ENCODE data around the gene NEDD1.

NEDD1 gene

DNA sequence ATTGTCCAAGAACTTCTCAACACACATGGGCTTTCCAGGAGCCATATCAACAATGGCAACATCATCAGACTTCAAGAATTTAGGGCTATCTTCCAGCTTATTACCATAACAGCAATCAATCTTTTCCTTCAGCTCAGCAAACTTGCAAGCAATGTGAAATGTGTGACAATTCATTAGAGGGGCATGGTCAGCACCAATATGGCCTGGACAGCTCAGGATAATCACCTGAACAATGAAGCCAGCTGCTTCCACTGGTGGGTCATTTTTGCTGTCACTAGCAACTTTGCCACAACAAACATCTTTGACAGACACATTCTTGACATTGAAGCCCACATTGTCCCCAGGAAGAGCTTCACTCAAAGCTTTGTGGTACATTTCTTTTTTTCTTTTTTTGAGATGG lies 5.9 kb upstream of the NEDD1 start:
- no peak for DNase-seq (ENCODE audit: low spot score)

DNA sequence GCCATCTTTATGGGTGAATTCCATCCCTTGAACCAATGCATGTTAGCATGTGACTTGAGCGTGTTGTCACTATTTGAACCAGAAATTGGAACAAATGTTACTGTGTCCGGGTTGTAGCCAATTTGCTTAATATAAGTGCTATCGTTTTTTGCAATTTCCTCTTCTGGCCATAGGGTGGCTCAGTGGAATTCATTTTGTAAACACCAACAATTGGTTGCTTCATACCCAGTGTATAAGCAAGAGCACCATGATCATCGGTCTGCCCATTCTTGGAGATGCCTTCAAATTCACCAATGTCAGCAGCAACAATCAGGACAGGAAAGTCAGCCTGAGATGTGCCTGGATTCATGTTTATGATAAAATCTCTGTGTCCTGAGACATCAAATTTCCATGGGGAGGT lies 5.0 kb upstream of the NEDD1 start:
- no peak for DNase-seq (ENCODE audit: low spot score)

DNA sequence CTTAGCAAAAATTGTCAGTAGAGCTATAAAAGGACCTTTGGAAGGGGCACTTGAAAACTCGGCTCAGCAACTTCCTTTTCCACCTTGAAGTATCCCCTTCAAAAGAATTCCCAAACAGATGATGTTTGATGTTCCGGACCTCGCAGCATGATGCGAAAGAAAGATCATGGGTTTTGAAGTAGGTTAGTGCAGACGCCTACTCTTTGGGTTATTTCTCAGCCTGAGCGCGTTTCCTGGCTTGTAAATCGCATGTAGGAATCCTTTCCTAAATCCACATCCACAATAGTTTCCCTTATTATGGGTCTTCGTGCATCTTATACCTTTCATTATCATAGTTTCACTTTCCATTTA lies 584 bp upstream of the NEDD1 start:
- no peak for DNase-seq (ENCODE audit: low spot score)

- no peak for DNase-seq (ENCODE audit: low spot score)
Observed at GRCh38 chr12:96907671-96908422, 790 bp downstream of the NEDD1 start.

- no peak for DNase-seq (ENCODE audit: low spot score)
Observed at GRCh38 chr12:96908423-96908675, 1.3 kb downstream of the NEDD1 start.

DNA sequence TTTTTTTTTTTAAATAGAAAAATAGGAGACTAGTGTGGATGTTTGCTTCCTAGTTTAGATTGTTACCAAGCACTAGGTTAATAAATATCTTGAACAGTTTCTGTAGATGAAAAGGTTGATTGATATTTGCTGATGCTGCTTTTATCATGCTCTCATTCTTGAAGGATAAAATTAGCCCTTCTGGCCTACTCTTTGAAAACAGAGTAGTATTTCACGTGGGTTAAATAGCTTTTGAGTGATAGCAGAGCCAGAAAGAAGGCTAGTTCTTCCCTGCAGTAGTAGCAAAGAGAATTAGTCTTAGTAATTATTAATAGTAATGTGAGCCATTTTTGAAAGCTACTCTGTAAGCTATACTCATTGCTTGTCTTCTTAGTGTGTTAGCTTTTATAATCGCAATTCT lies 5.2 kb downstream of the NEDD1 start:
- no peak for DNase-seq (ENCODE audit: low spot score)

DNA sequence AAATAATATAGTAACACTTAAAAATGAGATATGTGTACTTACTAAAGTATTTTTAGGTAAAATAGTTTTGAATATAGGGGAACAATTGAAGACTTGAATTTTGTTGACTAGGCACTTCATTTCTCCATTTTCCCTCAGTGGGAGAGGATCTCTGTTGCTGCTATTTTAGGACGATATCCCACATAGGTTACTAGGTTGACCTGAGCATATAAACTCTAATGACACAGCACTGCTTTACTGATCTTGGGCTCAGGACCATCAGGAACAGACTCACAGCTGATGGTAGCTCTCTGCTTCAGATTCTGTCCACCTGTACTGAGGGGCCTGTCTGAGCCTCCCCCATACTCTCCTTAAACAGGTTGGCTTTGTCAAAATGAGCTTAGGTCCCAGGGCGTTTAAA lies 5.9 kb downstream of the NEDD1 start:
- no peak for DNase-seq (ENCODE audit: low spot score)

DNA sequence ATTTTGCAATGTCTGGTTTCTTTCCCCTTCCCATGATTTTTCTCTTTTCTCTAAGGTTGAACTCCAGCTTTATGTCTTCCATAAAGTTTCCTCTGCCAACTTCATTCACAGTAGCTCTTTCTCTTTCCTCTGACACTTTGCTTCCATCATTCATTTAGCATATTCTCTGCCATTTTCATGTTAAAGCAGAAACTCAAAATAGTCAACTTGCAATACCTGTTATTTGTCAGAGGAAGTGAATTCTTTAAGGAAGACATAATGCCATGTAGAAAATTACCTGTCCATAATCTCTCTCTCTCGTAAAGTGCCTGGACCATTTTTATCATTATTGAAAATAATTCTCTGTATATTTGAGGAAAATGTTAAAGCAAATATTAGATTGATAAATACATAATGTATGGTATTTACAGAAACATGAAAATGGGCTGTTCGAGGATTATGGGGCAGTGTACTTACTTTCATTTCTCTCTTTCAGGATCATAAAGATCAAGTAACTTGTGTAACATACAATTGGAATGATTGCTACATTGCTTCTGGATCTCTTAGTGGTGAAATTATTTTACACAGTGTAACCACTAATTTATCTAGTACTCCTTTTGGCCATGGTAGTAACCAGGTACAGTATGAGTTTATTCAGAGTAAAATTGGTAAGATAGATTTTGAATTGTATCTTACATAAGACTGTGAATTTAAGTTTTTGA lies 12.6 kb downstream of the NEDD1 start:
- DNase-seq (ENCODE audit: low spot score): no peak

DNA sequence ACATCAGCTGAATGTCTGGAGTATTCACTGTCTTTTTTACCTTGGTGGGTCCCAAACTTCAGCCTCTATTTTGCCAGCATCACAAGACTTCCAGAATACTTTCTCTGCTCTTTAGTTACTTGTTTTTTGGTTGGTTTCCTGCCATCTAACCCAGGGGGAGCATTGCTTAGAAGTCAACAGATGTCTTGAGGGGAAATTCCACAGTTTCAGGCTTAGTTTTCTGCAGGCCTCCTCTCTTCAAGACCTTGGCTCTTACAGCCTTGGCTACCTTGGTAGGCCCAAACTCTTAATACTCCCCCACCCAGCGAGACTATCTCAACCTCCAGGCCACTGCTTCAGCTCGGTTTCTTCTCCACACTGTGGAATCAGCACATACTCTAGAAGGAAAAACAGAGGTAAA lies 41.7 kb downstream of the NEDD1 start:
- no peak for DNase-seq (ENCODE audit: low spot score)

DNA sequence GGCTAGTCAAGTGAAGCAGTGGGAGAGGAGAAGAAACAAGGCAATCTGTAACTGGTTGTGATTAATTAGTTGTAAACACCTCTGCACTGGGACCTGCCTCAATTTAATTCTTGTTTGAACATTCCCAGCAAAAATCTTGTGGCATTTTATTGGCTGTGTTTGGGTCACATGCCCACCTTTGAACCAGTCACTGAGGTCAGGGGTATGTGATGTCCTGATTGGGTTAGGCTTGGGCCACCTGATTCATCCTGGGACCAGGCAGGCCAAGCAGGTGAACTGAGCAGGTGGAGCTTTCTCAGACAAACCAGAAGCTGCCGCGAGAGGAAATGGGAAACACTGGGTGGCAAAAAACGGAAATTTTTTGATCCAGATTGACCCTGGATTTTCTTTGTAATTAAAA lies 72.5 kb downstream of the NEDD1 start:
- DNase-seq (ENCODE audit: low spot score): no peak

- peak; percentile 30 for DNase-seq (ENCODE audit: low spot score)
Observed at GRCh38 chr12:96980991-96981414, 73.9 kb downstream of the NEDD1 start.

DNA sequence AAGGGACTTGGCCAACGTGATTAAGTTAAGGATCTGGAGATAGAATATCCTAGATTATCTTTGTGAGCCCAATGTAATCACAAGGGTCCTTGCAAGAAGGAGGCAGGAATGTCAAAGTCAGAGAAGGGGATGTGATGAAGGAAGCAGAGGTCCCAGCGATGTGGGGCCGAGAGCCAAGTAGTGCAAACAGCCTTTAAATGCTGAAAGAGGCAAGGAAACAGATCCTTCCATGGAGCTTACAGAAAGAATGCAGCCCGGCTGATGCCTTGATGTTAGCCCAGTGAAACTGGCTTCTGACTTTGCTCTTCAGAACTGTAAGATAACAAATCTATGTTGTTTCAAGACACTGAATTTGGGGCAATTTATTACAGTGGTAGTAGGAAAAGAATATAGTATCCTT lies 74.9 kb downstream of the NEDD1 start:
- no peak for DNase-seq (ENCODE audit: low spot score)

- DNase-seq (ENCODE audit: low spot score): no peak
Observed at GRCh38 chr12:96982671-96983070, 75.6 kb downstream of the NEDD1 start.

DNA sequence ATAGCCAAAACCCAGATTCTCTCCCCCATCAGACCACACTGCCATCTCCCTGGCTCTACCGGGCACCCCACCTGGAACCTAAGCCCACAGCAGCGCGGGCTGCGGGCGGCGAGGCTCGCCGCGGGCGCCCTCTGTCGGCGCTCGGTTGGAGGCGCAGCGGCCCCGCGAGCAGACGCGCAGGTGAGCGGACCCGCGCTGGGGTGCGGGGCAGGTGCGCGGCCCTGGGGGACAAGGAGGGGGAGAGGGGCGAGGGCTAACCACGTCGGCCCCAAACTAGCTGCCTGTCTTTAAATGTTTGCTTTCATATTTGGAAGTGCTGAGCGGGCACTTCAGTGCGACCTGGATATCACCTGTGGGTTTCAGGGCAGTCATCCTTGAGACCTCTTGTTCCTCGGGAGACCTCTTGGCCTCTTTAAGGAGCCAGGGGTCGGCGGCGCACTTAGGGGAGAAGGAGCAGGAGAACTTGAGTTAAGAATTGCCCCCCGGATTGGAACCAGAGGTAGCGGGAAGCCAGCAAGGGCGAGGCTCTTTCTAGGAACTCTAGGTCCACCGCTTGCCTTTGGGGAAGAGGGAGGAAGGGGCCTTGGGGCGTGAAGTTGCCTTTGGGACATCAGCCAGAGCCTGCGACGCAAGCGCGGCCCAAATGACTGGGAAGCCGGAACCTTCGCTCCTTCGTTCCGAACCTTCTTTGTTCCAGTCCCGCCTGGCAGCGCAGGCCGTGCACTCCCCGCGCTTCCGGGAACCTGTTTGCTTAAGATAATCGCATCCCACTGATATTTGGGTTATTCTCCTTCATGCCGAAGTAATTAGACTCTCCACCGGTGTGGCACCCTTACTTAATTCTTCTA lies 78.7 kb downstream of the NEDD1 start:
- peak; percentile 25 for DNase-seq (ENCODE audit: low spot score)

DNA sequence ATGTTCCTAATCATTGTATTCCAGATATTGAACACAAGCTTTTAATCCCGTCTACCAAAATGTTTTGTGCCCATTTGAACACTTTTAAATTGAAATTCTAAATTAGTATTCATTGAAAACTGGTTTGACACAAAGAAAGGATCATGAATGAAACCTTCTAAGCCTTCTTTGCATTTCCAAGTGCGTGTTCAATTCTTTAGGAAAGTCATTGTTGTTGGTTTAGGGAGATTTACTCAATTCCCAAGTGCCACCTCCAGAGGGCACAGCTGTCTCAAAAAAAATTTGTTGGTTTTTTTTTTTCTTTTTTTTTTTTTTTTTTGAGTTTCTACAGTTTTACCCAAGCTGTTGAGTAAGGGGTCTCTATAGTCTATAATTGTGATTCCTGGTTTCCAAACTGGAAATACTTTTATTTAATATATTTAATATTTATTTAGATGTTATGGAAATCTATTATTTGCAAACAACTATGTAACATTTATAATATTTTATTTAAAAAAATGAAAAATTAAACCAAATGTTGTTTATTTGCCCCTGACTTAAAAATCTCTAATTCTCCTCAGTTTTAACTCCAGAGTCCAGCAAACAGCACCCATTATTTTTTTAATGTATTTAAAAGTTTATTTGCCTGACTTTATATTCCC lies 79.9 kb downstream of the NEDD1 start:
- peak; percentile 47 for DNase-seq (ENCODE audit: low spot score)

DNA sequence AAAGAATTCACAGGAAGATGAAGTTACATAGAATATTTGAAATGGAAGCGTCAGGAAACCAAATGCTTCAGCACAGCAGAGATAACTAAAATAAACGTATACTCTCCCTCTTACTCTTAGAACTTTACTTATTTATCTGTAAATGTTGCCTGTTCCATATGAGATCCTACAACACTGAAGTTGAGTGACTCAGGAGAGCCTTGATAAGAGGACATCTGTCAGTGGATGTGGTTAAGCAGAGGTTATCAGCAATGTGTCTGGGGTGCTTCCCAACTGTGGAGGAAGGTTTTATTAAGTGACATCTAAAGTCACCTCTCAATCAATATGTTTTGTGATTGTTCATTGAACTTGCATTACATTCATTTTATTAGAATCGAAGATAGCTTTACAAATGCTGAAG lies 81.9 kb downstream of the NEDD1 start:
- no peak for DNase-seq (ENCODE audit: low spot score)

DNA sequence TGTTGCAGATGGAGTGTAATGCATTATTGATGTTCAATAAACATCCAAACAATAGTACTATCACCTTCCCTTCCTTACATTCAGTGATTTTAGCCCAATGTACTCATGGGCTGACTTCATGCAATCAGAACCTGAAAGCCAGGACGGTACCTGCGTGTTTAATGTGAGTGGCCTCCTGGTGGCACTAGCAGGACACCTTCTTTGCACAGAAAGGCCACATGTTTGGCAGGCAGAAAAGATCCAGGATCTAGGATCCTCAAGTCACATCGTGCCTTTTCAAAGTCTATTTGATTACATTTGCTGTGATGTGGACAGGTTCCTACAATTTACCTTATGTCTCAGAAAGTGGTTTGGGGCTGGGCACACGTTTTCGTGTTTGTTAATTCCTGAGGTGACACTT lies 82.9 kb downstream of the NEDD1 start:
- peak; percentile 46 for DNase-seq (ENCODE audit: low spot score)

- DNase-seq (ENCODE audit: low spot score): no peak
Observed at GRCh38 chr12:96994900-96995299, 87.8 kb downstream of the NEDD1 start.

DNA sequence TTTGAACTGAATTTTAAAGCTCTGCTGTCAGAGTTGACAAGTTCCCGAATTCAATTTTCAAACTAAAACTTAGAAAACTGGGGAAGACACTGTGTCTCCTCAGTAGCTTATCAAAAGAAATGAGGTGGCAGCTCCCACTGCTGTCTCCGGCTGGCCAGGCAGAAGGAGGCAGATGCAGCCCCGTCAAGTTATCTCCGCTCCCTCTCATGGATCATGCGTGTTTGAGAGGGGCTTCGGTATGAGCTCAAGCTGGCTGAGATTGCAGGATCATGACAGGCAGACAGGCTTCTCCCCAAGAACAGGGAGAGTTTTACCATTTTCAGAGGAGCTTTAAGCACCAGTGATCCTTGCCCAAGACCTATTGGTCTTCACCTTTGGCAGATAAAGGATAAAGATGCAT lies 88.8 kb downstream of the NEDD1 start:
- no peak for DNase-seq (ENCODE audit: low spot score)

- DNase-seq (ENCODE audit: low spot score): no peak
Observed at GRCh38 chr12:96997797-96998484, 90.9 kb downstream of the NEDD1 start.

DNA sequence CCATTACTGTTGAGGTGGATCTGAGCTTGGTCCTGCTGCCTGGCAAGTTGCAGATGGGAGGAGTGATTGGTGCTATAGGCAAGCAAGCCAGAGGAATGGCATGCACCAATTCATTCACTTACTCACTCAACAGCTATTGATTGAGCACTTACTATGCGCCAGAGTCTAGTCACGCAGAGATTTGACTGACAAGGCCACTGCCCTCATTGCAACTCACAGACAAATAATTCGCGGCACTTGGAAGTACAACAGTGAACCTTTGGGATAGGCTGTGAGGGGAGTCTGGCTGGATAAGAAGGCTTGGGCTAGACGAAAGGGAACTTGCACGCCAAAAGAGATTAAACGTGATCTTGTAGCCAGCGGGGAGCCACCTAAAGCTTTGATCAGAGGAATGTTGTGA lies 96.2 kb downstream of the NEDD1 start:
- no peak for DNase-seq (ENCODE audit: low spot score)

Measured in kidney capillary endothelial cell (primary cell).